Activated CD8-positive, alpha-beta T cell treated with anti-CD3 and anti-CD28 coated beads, Interleukin-2, amount 10 ng/mL, durations not matched to agents 7 days and 5 days (primary cell): ENCODE results near the gene IKZF1. TPM values are rescaled to one million over a fixed set of nuclear protein-coding genes. Genes with fewer than 3 reads are reported as not detected.

ENCODE experiments used
- ATAC-seq: fragments of 150-1000 bp; cut with Tn5 transposase; one replicate; pipeline ENCODE4 v1.10.0; 2021; ENCODE audit warnings: moderate library complexity
- CTCF ChIA-PET: fragments of 350-600 bp; sonication (Branson Sonifier 250); formaldehyde crosslinking; loops from one replicate; lab custom pipeline; 2021; ENCODE audit warnings: antibody characterized with exemption; lab: Charles Lee
- POLR2A ChIA-PET: fragments of 350-600 bp; sonication (Branson Sonifier 250); formaldehyde crosslinking; loops from one replicate; lab custom pipeline; 2021; ENCODE audit warnings: antibody characterized with exemption; lab: Charles Lee
- DNase-seq: peaks from one replicate; pipeline ENCODE4 v3.0.0-alpha.2; 2020
- H3K27ac Mint-ChIP-seq: one replicate; pipeline ENCODE4 v1.8.0; 2021; ENCODE audit warnings: mild to moderate bottlenecking, mixed read lengths
- H3K27me3 Mint-ChIP-seq: one replicate; pipeline ENCODE4 v1.8.0; 2021; ENCODE audit warnings: low read depth, mixed read lengths
- H3K36me3 Mint-ChIP-seq: one replicate; pipeline ENCODE4 v1.8.0; 2021; ENCODE audit warnings: low read depth, mixed read lengths
- H3K4me1 Mint-ChIP-seq: one replicate; pipeline ENCODE4 v1.8.0; 2021; ENCODE audit warnings: low read depth, mixed read lengths
- H3K4me3 Mint-ChIP-seq: one replicate; pipeline ENCODE4 v1.8.0; 2021; ENCODE audit warnings: mild to moderate bottlenecking, mixed read lengths
- H3K9me3 Mint-ChIP-seq: one replicate; pipeline ENCODE4 v1.8.0; 2022; ENCODE audit warnings: mixed read lengths; ENCODE audit not compliant: insufficient read depth
- total RNA-seq, 2 experiments: library from RNA; stranded (reverse); gene quantifications; one replicate each; pipeline ENCODE4 v1.2.3, GENCODE V29; 2021

The IKZF1 gene
- total RNA-seq, 2 experiments from 2014 or later: 370 to 374 TPM

GRCh38 chr7:50449881-50450589 is 145.5 kb downstream of the IKZF1 start, which contains the start of gene FIGNL1:
FIGNL1 (minus strand) TSS chr7:50450350; CDS start chr7:50447287, 3,063 bp downstream.
- peaks cover 51% of the 10 kb centered on the region for H3K4me1 Mint-ChIP-seq
- POLR2A ChIA-PET: interaction anchor here (0.7 to 1.4 kb wide), 2 partner anchors 10 to 29 kb away, joined by 3 read pairs; no protein-coding TSS in a partner anchor
- H3K27ac Mint-ChIP-seq: peak within 1 kb of the TSS; percentile 96
- H3K36me3 Mint-ChIP-seq: peaks cover 31% of the 10 kb centered on the region
- peak within 1 kb of the TSS; percentile 93 for H3K4me3 Mint-ChIP-seq
- no peaks in the 10 kb centered on the region for H3K9me3 Mint-ChIP-seq
- CTCF ChIA-PET: interaction anchor here (1.0 to 1.8 kb wide), 7 partner anchors 13 to 358 kb away, joined by 3 to 6 read pairs (median 5); no protein-coding TSS in a partner anchor
- H3K27me3 Mint-ChIP-seq: peaks cover 5% of the 10 kb centered on the region
- DNase-seq (peak; percentile 89), ATAC-seq (peak; percentile 97)

GRCh38 chr7:50450590-50451032 is 146.1 kb downstream of the IKZF1 start:
- H3K4me3 Mint-ChIP-seq: peak overlapping the region; percentile 93
- CTCF ChIA-PET: interaction anchor here (1.3 to 1.6 kb wide), 3 partner anchors 12 to 18 kb away, joined by 3 to 6 read pairs (median 4); no protein-coding TSS in a partner anchor
- peak; percentile 38 for ATAC-seq

More at GRCh38 chr7:50450590-50451032, 146.1 kb downstream of the IKZF1 start:
- Mint-ChIP-seq H3K4me1 (peaks cover 45% of the 10 kb centered on the region), H3K36me3 (peaks cover 26% of the 10 kb centered on the region), H3K9me3 (no peaks in the 10 kb centered on the region), H3K27me3 (peaks cover 8% of the 10 kb centered on the region), H3K27ac (peak overlapping the region; percentile 96)
- POLR2A ChIA-PET: interaction anchor here (0.7 kb wide), 1 partner anchor 30 kb away, joined by 3 read pairs; no protein-coding TSS in a partner anchor
- peak; percentile 38 for DNase-seq

Other genes with a start within 250 kb of the IKZF1 start
- gene ZPBP, start 211.5 kb upstream of the IKZF1 start, total RNA-seq: not detected
- gene FIGNL1, start 145.6 kb downstream of the IKZF1 start, total RNA-seq: 10 to 100 TPM; 40.7 to 41.0 TPM